Brain microvascular endothelial cell (primary cell): ENCODE measurements around the gene CHST9.

Experiments used
- DNase-seq: peaks from one replicate; pipeline ENCODE4 v3.0.0-alpha.2; 2020
- H3K27ac ChIP-seq: fragments of 250-450 bp; sonication (Bioruptor Pico); 2 replicates; pipeline ENCODE4 v1.5.1; 2020; ENCODE audit warnings: mild to moderate bottlenecking, moderate library complexity
- H3K27me3 ChIP-seq: fragments of 250-450 bp; sonication (Bioruptor Pico); replicated peaks from 2 replicates; pipeline ENCODE4 v1.5.1; 2020; ENCODE audit warnings: mild to moderate bottlenecking
- H3K36me3 ChIP-seq: fragments of 250-450 bp; sonication (Bioruptor Pico); replicated peaks from 2 replicates; pipeline ENCODE4 v1.5.1; 2020; ENCODE audit warnings: mild to moderate bottlenecking
- H3K4me3 ChIP-seq: 2 replicates; pipeline ENCODE4 v1.5.1; 2011; ENCODE audit warnings: low read depth, mild to moderate bottlenecking, control low read depth, low read length, moderate library complexity
- in situ Hi-C: cut with HindIII; loops from 2 replicates; pipeline ENCODE4 v1.10.0; 2017; ENCODE audit warnings: low sequenced_read_pairs, low pct_ligation_motif_present
- TF ChIP-seq, protein P1 (sequence below): IDR thresholded peaks from 2 replicates; pipeline ENCODE4 v1.5.1; 2011; ENCODE audit warnings: low read depth, mild to moderate bottlenecking, moderate library complexity, low read length, control low read depth, inconsistent platforms; ENCODE audit errors: missing control alignments

The CHST9 gene

DNA sequence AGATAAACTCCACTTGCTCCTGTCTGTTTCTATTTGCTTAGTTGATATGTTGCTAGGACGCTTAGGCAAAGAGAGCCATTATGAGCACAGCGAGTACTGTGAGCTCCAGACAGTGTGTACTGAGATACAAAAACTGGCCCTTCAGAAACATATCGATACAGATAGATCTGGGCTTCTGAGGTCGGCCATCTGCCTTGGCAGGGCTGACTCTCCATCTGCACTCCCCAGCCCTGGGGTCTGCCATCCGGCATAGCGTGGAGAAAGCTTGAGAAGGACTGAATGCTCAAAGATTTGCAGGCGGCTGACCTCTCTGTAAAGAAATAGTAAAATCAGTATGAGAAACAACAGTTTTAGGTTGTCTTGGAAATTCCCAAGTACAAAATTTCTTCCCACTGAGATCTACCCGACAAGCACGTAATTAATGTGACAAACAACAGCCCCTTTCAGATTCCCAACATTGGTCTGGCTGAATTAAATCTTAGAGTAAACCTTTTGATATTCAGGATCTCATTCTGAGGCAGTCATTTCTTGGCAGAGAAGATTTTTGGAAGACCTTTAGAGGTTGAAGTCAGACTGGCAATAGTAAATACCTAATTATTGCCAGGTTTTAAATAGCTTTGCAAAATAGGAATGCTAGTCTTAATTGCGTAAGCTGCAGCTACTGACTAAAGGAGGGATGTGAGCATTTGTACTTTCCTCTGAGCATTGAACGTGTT lies 127.4 kb downstream of the CHST9 start:
- no peaks in the 10 kb centered on the region for H3K36me3 ChIP-seq
- H3K4me3 ChIP-seq, result no peak overlapping the region
- DNase-seq, result no peak
- H3K27ac ChIP-seq, result no peak overlapping the region
- in situ Hi-C loops, result no loop called here
- no peaks in the 10 kb centered on the region for H3K27me3 ChIP-seq
- TF ChIP-seq, protein P1, sequence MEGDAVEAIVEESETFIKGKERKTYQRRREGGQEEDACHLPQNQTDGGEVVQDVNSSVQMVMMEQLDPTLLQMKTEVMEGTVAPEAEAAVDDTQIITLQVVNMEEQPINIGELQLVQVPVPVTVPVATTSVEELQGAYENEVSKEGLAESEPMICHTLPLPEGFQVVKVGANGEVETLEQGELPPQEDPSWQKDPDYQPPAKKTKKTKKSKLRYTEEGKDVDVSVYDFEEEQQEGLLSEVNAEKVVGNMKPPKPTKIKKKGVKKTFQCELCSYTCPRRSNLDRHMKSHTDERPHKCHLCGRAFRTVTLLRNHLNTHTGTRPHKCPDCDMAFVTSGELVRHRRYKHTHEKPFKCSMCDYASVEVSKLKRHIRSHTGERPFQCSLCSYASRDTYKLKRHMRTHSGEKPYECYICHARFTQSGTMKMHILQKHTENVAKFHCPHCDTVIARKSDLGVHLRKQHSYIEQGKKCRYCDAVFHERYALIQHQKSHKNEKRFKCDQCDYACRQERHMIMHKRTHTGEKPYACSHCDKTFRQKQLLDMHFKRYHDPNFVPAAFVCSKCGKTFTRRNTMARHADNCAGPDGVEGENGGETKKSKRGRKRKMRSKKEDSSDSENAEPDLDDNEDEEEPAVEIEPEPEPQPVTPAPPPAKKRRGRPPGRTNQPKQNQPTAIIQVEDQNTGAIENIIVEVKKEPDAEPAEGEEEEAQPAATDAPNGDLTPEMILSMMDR, result no peak

DNA sequence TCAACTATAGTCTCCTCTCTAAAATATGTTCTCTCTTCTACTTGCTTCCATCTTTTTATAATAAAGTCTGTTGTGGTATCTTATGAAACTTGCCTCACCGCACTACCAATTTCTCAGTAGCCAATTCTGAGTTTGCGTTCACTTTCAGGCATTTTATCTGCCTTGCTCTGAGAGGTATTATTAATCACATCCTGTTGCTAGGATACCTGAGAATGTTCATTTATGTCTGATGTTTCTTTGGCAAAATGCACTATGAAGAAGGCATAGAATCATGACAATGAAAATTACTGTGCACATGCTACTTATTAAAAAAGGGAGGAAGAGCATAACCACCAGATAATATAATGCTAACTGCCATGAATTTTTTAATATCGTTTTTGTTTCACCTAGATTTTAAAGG lies 130.2 kb downstream of the CHST9 start:
- in situ Hi-C loops, result no loop called here
- Histone ChIP-seq H3K27me3 (no peaks in the 10 kb centered on the region), H3K36me3 (no peaks in the 10 kb centered on the region), H3K4me3 (no peak overlapping the region), H3K27ac (no peak overlapping the region)
- TF ChIP-seq, protein P1, result no peak
- DNase-seq, result no peak

DNA sequence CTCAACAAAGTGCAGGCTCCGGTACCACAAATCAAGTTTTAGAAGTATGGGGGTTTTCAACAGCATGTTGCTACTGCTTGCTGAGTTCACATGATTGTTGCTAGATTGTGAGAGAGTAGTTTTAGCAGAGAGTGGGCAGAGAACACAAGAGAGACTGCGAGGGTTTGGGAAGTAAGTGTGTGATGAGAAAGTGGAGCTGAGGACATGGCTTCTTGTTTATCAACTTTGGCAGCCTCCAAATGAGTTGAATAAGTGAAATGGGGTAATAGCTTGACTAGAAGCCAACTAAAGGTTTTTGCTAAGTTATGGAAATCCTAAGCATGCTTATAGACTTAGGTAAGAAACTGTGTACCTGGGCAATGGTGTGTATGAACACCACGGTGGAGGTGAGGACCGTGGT lies 135.1 kb downstream of the CHST9 start:
- Histone ChIP-seq H3K4me3 (no peak overlapping the region), H3K27me3 (no peaks in the 10 kb centered on the region), H3K27ac (no peak overlapping the region), H3K36me3 (no peaks in the 10 kb centered on the region)
- TF ChIP-seq, protein P1, result no peak
- no peak for DNase-seq
- in situ Hi-C loops, result no loop called here

DNA sequence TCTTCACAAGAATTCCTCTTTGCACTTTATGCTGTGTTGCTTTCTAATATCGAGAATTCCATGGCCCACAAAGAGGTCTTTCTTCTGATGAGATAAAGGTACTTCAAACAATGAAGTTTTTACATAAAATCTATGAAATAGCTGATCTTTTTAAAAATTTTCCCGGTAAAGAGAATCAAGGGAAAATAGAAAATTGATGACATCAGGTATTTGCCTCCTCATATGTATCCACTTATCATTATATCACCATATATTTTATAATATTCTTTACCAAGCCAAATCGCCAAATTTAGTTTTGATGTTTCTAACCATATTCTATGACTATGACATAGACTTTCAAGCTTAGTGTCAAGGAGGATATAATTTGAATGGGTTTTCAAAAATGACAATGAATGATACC lies 139.8 kb downstream of the CHST9 start:
- H3K27me3 ChIP-seq, result no peaks in the 10 kb centered on the region
- no peak for DNase-seq
- no peaks in the 10 kb centered on the region for H3K36me3 ChIP-seq
- no peak overlapping the region for H3K27ac ChIP-seq
- in situ Hi-C loops, result no loop called here
- H3K4me3 ChIP-seq, result no peak overlapping the region
- TF ChIP-seq, protein P1, result no peak

DNA sequence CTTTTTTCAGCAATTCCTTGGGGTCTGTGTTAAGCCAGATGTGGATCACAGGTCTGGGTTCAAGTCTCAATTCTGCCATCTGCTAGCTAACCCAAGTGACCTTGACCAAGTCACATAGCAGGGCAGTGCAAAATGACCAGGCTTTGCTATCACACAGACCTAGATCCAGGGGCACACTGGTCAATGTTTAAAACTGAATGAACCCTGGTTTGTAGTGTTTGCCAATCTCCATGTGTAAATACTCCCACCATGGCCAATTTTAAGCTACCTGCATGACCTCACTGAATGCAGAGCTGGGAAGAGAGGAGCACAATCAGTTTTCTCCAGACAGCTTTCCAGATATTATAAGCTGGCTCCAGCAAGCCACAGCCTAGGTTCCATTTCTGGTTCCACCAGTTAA lies 142.9 kb downstream of the CHST9 start:
- DNase-seq, result no peak
- in situ Hi-C loops, result no loop called here
- Histone ChIP-seq H3K4me3 (no peak overlapping the region), H3K27me3 (no peaks in the 10 kb centered on the region), H3K27ac (no peak overlapping the region), H3K36me3 (no peaks in the 10 kb centered on the region)
- TF ChIP-seq, protein P1, result no peak

DNA sequence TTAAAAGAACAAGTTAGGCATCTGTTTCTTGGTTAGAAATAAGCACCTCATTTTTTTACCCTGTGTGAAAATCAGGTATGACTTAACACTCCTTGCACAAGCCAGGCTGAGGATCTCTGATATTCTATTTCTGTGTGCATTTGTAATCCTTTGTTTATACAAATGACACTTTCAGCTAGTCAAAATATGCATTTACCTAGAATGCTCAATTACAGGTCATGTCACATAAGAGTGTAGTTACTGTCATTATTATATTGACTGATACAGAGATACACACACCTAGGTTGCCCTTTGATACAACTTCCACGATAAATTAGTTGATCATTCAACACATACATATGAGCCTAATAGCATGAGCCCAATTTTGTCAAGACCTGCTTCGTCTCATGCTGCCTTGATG lies 144.3 kb downstream of the CHST9 start:
- H3K36me3 ChIP-seq, result no peaks in the 10 kb centered on the region
- no peak overlapping the region for H3K27ac ChIP-seq
- H3K4me3 ChIP-seq, result no peak overlapping the region
- H3K27me3 ChIP-seq, result no peaks in the 10 kb centered on the region
- TF ChIP-seq, protein P1, result no peak
- DNase-seq, result no peak
- in situ Hi-C loops, result no loop called here
